Dermis microvascular lymphatic vessel endothelial cell (primary cell): ENCODE data around the gene SETBP1. TPM values are rescaled to one million over a fixed set of nuclear protein-coding genes. Genes with fewer than 3 reads are reported as not detected.

Source experiments
- DNase-seq, 2 donors: peaks; one replicate each; pipeline versions ENCODE4 v3.0.0 to v3.0.0-alpha.2; 2010; ENCODE audit warnings: low read depth in 2 of 2
- total RNA-seq: library from RNA; depleted of rRNA; stranded (reverse); fragments of >200 nt; gene quantifications from 2 replicates; pipeline ENCODE4 v1.2.1, GENCODE V29; 2014

Gene SETBP1
- total RNA-seq, 1 donor from 2014 or later = 2.3 TPM

DNA sequence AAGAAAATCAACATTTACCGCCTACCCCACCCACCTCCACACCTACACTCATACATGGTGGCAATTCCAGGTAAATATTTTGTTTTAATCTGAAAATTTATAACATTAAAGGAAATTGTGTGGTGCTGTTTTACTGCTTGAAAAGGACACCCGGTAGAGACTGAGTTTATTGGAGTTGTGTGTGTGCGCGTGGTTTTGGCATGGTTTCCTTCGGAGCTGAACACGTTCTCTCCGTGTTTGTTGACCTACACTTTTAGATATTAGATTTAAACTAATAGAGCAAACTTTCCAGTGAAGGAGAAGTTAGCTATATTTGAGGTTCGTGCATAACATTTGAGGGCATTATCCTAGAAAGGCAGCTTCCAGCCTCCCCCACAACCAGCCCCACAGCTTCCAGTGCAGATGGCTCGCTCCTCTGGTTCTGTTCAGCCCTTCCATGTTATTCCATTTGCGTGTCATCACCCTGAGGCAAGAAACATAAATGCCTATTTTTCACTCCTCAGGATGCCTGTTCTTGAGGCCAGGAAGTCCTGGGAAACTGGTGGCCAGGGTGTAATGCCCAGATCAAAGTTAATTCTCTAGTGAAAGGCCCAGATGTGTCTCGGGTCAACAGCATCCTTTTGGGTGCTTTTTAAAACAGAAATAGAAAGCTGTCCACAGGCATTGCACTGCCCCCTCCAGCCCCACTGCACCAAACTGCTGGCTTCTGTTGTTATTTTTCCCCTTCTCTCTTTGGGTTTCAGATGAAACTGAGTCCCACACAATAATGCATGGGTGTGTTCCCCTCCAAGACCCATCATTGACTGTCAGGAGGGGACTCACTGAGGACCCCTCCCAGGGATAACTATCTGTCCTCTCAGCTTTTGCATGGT, 190.2 kb downstream of the SETBP1 start:
- no peak for DNase-seq

- no peak for DNase-seq
Observed at GRCh38 chr18:44871771-44872170, 191.1 kb downstream of the SETBP1 start.

GRCh38 chr18:44876024-44876423, 195.3 kb downstream of the SETBP1 start:
- no peak for DNase-seq

GRCh38 chr18:44876755-44877154, 196.1 kb downstream of the SETBP1 start:
- no peak for DNase-seq

- DNase-seq = no peak
Observed at GRCh38 chr18:44878335-44878734, 197.6 kb downstream of the SETBP1 start.

DNA sequence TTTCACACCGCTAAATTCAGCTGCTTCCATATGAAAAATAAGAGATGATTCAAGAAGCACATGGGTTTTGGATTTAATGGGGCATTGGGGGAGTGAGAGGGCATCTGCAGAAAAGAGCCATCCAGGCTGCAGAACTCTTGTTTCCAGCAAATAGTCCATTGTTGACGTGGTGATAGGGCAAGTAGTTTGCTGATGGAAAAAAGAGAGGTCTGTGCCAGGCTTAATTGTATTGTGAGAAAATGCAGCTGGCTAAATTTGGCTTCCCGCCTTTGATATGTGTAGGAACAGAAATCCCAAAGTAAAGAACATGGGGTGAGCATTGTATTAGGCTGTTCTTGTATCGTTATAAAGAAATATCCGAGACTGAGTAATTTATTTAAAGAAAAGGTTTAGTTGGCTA, 199.5 kb downstream of the SETBP1 start:
- DNase-seq = no peak

GRCh38 chr18:44881461-44882162, 200.9 kb downstream of the SETBP1 start:
- DNase-seq = no peak

GRCh38 chr18:44882163-44882868, 201.6 kb downstream of the SETBP1 start:
- DNase-seq = no peak

DNA sequence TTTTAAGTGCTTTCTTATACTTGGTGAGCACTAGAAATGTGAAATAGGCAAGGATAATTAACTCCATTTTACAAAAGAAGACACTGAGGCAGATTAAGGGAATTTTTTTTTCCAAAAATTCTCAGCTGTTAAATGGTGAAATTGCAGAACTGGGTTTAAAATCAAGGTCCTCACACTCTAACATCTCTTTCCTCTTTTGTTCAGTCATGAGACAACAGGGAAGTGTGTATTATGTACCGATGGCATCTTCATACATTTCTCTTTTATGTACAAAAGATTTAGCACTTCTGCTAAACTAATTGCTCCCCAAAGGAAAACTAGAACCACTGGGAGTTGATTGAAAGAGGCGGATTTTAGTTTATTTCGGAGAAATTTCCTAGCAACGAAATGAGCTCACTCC, 203.0 kb downstream of the SETBP1 start:
- DNase-seq = no peak

- no peak for DNase-seq
Observed at GRCh38 chr18:44884431-44884830, 203.7 kb downstream of the SETBP1 start.

- DNase-seq = no peak
Observed at GRCh38 chr18:44885507-44885906, 204.8 kb downstream of the SETBP1 start.

DNA sequence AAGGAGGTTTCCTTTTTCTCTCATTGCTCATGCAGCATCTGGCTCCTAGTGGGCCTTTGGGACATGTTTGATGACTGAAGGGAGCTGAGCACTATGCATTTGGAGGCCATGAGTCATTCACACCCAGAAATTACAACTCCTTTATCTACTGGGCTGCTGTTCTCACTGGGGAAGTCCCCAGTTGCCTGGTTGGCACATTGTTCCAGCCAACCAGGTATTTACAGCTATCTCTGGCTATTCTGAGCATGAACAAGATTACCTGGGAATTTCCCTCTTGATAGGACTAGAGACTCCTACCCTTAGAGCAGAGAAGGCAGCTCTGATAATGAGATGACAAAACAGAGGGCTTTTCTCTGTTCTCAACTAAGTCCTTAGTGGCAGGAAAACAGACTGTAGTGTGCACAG, 206.5 kb downstream of the SETBP1 start:
- peak in 1 of 2 donors; percentile 0 for DNase-seq

DNA sequence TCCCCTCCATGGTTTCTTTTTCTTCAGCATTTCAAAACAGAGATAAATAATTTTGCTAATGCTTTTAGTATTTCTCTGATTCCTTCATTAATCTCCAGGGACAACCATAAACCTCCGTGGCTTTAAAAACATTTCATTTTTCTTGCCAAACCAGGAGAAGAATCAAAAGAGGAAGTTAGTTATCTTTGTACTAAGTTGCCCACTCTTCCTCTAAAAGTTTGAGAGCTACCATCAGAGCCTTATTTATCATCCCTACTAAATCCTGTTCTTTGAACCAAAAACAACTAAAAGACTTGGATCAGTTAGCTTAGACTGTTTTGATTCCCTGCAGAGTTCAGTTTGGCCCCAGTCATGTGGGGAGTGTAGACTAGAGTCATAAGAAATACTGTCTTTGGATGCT, 208.4 kb downstream of the SETBP1 start:
- no peak for DNase-seq

- DNase-seq = no peak
Observed at GRCh38 chr18:44893045-44893706, 212.5 kb downstream of the SETBP1 start.

DNA sequence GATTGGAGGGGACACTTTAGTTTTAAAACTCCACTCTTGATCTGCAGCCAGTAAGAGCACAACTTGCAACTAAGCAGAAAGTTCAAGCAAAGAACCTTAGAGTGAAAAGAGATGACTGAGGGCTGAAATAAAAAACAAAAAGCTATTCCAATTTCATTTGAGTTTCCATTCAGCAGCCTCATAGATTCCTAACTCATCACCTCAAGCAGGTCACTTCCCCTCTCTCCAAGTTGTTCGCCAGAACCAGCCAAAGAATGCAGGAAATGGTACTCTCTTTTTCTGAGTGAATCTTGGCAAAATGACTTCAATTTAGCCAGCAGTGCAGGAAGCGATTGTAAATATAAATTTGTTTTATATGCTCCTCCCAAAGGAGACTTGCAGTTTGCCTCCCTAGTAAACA, 213.3 kb downstream of the SETBP1 start:
- DNase-seq = no peak

GRCh38 chr18:44895176-44895798, 214.6 kb downstream of the SETBP1 start:
- peak in 1 of 2 donors; percentile 29 for DNase-seq

DNA sequence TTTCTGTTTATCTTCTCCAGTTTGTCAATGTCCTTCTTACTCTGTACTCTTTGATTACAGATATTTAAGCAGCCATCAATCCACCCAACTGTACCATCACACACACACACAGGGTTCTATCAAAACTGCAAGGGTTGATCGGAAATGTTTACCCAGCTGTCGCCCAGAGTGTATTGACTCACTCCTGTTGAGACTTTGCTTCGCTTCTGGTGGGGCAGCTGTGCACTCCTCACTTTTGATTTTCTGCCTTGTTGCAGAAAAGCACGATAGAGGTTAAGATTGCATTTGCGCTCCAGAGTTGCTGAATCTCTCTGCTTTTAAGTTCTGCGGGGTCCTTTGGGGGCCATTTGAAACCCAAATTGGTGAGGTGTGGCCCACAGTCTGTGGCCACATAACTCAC, 216.2 kb downstream of the SETBP1 start:
- no peak for DNase-seq

- DNase-seq = no peak
Observed at GRCh38 chr18:44897411-44897810, 216.7 kb downstream of the SETBP1 start.

- no peak for DNase-seq
Observed at GRCh38 chr18:44897816-44898215, 217.1 kb downstream of the SETBP1 start.

GRCh38 chr18:44898498-44898897, 217.8 kb downstream of the SETBP1 start:
- no peak for DNase-seq

DNA sequence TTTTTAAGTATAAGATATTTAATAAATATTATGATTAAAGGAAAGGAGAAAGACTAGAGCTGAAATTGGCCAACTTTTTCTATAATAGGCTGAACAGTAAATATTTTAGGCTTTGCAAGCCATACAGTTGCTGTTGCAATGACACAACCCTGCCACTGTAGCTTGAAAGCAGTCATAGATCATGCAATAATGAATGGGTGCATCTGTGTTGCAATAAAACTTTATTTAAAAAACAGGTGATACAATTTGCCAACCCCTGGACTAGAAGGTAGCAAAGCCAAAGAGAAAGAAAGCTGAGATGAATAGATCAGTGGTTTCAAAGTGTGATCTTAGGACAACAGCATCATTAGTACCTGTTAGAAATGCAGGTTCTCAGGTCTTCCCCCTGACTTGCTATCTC, 219.1 kb downstream of the SETBP1 start:
- DNase-seq = no peak
